AG10803 (cell line): ENCODE measurements around the gene DYRK3.

ENCODE experiments used
- DNase-seq: peaks from one replicate; pipeline ENCODE4 v3.0.0; 2010; ENCODE audit warnings: low read depth
- H3K4me3 ChIP-seq: 2 replicates; pipeline ENCODE4 v1.5.1; 2011; ENCODE audit warnings: mild to moderate bottlenecking, low read length, control low read depth
- TF ChIP-seq, protein P1 (sequence below): conservative IDR thresholded peaks from 2 replicates; pipeline ENCODE4 v1.5.1; 2011; ENCODE audit warnings: mild to moderate bottlenecking, low read length, control low read depth, inconsistent platforms

The DYRK3 gene

DNA sequence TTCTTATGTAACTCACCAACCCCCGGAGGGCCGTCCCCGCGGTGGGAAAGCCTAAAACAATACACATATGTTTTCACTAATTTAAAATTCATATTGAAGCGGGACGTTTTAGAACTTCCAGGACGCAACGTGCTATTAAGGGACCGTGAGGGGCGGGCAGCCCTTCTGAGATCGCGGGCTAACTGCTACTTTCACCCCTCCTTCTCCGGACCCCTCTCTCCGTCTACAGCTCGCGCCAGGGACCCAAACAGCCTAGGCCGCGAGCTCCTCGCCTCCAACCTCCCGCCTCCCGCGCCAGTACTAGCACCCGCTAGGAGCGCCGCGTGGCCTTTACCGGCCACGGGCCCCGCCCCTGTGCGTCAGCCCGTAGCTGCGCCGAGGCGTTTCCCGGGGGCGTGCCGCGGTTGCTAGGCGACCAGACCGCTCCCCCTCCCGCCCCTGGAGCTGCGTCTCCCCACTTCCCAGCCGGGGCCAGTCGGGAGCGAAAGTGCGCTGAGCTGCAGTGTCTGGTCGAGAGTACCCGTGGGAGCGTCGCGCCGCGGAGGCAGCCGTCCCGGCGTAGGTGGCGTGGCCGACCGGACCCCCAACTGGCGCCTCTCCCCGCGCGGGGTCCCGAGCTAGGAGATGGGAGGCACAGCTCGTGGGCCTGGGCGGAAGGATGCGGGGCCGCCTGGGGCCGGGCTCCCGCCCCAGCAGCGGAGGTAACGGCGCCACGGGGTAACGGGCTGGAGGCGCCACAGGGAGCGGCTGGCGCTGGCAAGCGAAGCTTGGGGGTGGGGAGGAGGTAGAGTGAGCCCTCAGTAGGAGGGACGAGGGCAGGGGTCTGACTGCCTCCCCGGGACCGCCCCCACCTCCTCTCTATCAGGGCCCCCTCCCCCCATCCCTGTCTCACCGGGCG, at the start of gene DYRK3:
Gene DYRK3, plus strand, starts transcription at position 457 of the 898 bp plus-strand sequence. Its CDS starts 168 bp downstream, at position 625.
- TF ChIP-seq, protein P1, sequence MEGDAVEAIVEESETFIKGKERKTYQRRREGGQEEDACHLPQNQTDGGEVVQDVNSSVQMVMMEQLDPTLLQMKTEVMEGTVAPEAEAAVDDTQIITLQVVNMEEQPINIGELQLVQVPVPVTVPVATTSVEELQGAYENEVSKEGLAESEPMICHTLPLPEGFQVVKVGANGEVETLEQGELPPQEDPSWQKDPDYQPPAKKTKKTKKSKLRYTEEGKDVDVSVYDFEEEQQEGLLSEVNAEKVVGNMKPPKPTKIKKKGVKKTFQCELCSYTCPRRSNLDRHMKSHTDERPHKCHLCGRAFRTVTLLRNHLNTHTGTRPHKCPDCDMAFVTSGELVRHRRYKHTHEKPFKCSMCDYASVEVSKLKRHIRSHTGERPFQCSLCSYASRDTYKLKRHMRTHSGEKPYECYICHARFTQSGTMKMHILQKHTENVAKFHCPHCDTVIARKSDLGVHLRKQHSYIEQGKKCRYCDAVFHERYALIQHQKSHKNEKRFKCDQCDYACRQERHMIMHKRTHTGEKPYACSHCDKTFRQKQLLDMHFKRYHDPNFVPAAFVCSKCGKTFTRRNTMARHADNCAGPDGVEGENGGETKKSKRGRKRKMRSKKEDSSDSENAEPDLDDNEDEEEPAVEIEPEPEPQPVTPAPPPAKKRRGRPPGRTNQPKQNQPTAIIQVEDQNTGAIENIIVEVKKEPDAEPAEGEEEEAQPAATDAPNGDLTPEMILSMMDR: peak; percentile 8; the same call in 1 of the 2 replicates
- H3K4me3 ChIP-seq: peak within 1 kb of the TSS; percentile 79
- peak; percentile 92 for DNase-seq

GRCh38 chr1:206586501-206587445, 48.6 kb upstream of the DYRK3 start:
- no peak for DNase-seq
- TF ChIP-seq, protein P1: no peak
- H3K4me3 ChIP-seq: no peak overlapping the region

GRCh38 chr1:206587904-206588303, 47.4 kb upstream of the DYRK3 start:
- DNase-seq: no peak
- TF ChIP-seq, protein P1: no peak

DNA sequence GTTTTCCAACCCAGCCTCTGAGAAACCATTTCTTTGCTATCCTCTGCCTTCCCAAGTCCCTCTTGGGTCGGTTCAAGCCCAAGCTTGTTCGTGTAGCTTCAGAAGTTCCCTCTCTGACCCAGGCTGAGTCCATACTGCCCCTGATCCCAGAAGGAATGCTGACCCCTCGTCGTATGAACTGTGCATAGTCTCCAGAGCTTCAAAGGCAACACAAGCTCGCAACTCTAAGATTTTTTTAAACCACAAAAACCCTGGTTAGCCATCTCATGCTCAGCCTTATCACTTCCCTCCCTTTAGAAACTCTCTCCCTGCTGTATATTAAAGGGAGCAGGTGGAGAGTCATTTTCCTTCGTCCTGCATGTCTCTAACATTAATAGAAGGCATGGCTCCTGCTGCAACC, 46.8 kb upstream of the DYRK3 start:
- TF ChIP-seq, protein P1: no peak
- DNase-seq: no peak

More at GRCh38 chr1:206587904-206588303, 47.4 kb upstream of the DYRK3 start:
- no peak overlapping the region for H3K4me3 ChIP-seq

GRCh38 chr1:206589206-206589605, 46.1 kb upstream of the DYRK3 start:
- peak; percentile 91 for DNase-seq
- TF ChIP-seq, protein P1: no peak
- H3K4me3 ChIP-seq: no peak overlapping the region

More for the DNA sequence above, 46.8 kb upstream of the DYRK3 start:
- H3K4me3 ChIP-seq: no peak overlapping the region

DNA sequence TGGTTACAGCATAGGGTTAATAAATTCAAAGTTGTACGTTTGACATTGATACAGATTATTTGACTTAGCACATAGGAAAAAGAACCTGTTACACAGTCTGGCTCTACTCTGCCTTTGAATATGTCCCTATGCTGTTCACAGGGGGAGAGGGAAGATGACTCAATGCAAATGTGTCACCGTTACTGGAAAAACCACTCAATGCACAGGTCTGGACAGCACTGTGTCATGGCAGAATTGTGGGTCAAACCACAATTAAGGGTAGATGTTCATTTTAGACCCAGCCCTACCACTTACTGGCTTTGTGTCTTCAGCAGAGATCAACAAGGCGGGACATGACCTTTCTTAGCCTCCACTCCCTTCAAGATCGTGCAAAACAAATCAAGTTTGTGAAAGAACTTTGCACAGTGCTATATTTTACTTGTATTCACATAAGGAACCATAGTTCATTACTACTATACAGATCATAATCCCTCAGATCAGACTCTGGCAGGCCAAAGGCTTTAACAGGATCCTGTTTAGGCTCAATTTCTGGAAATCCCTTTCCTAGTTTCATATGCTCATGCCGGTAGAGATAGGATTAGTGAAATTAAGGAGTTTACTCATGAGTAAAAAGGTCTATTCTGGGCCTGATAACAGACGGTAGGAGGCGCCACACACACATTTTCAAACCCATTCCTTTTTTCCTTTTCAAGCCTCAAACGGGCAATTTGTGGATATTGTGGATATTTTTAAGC, 45.1 kb upstream of the DYRK3 start:
- TF ChIP-seq, protein P1: peak; percentile 23; the same call in 1 of the 2 replicates
- peak; percentile 53 for DNase-seq
- no peak overlapping the region for H3K4me3 ChIP-seq
